IPS-NIHi7 (cell line): ENCODE measurements around the gene SFMBT2.

ENCODE experiments used
- DNase-seq: peaks from one replicate; pipeline ENCODE4 v3.0.0; 2012; ENCODE audit warnings: mixed read lengths; ENCODE audit errors: extremely low spot score

The SFMBT2 gene

DNA sequence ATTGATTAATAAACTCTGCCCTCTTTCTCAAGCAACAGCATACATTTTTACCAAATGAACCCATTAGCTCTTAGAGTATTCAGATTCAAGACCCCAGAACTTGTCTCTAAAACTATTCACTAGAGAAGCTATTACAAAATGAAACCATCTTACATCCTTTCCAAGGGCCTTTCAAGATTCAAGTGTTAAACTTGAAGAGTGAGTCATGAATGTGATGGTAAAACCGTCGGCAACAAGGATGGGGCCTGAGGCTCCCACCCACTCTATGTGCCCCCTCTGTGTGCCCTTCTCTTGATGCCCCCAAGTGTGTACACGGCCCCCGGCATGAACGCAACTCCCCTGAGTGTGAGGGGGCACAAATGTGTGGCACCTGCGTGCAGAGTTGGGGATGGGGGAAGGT is 46.4 kb downstream of the SFMBT2 start:
- no peak for DNase-seq

DNA sequence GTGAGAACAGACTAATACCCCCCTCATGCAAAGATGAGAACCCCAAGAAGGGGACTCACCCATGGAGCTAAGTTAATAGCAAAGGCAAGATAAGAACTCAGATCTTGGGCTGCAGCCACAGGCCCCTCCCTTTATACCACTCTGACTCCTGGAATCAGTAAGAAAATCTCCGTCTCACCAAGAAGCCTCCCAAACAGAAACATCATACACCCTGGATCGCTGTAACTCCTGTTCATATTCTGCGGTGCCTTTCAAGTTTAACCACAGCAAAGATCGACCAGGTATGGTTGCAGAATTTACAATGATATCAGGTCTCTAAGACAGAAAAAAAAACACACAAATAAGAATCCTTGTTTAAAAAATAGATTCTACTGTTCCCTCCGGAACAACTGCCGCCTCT is 47.1 kb downstream of the SFMBT2 start:
- no peak for DNase-seq

DNA sequence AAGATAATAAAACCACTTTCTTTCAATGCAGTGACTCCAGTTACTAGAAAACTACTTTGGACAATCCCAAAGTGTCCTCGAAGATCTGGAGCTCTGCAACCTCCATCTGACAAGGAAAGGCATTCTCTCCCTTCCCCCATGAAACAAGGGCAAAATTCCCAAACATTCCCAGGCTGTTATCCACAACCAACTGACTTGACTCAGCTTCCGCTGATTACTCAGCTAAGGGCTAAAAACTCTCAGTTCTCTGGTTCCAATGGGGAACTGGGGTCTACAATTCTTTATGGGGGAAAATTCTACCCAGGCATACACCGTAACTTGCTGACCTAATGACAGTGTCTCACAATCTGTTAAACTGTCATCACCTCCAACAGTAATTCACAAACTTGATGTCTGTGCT is 48.4 kb downstream of the SFMBT2 start:
- DNase-seq, result no peak

DNA sequence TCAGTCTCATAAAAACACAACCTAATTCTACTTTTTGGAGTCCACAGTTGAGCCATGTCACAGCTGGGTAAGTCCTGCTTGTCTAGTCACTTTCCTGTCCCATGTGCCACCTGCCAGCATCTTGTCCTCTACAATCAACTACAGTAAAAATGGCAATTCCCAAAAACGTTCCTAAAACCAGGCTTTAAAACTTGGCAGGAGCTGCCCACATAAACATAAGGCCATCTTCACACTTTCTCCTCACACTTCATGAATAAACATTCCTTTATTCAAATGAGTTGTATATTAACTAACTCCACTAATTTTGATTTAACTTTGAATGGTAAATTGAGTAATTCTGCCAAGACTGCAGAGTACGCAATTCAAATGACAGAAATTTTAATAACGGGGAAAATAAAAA is 49.5 kb downstream of the SFMBT2 start:
- DNase-seq, result no peak

DNA sequence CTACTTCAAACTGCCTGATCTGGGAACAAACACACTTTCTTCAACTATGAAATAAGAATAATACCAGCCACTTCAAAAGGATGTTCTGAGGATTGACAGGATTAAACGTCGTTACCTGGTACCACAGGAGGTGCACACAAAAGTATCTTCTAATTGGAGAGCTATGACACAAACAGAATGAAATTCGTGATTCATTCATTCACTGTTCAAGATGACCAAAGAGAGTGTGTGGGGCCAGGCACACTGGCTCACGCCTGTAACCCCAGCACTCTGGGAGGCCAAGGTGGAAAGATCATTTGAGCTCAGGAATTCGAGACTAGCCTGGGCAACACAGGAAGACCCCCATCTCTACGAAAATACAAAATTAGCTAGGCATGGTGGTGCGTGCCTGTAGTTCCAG is 50.9 kb downstream of the SFMBT2 start:
- no peak for DNase-seq

DNA sequence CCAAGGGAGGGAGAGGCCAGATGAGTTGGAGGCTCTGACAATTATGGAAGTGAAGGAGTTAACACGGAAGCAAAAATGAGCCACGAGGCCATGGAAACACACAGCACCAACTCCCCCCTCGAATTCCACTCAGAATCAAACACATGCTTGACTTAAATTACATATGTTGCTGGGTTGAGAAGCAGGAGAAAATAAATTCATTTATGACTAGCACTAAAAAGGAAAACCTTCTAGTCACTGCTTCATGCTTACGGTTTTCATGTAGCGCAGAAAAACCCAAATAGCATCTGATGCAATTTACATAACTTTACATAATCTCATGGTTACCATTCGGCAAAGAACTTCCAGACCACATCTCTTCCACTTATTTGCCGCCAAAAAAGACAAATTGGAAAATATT is 51.5 kb downstream of the SFMBT2 start:
- DNase-seq, result no peak

DNA sequence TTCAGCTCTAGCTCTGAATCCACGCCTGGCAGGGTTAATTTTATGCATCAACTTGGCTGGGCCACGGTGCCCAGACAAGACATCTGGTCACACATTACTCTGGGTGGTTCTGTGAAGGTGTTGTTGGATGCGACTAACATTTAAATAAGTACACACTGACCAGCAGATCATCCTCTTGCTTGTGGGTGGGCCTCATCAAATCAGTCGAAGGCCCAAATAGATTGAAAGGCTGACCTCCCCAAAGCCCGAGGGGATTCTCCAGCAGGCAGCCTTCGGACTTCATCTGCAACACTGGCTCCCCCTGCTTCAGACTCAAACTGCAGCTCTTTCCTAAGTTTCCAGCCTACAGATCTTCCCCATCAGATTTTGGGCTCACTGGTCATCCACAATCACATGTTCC is 53.6 kb downstream of the SFMBT2 start:
- DNase-seq, result no peak

DNA sequence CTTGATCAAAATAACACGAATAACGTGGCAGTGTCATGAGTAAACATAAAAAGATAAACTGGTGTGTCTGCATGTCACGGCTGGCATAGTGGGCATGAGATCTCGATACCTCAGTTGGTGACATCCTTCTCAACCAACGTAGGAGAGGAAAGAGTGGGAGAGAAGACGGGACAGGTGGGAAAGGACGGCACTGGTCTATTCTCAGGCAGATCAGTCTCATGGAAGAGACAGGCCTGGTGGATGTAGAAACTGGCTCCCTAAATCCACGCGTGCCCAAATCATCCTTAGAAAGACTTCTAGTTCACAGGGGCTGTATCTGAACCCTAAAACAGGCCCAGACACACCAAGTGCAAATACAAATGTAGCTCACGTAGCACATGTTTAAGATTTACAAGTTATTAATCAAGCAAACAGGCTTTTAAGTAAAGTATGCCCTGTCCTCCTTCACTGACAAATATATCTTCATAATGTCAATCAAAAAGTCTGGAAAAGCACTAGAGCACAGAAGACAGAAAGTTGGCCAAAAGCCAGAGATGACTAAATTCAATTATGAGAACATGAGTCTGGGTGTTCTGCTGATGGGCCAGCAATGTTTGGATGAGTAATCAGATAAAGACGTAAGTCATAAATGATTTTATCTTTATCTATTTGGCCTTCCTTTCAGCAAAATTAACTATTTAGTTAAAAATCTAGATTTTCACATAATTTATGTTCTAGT is 56.3 kb downstream of the SFMBT2 start:
- DNase-seq, result no peak

DNA sequence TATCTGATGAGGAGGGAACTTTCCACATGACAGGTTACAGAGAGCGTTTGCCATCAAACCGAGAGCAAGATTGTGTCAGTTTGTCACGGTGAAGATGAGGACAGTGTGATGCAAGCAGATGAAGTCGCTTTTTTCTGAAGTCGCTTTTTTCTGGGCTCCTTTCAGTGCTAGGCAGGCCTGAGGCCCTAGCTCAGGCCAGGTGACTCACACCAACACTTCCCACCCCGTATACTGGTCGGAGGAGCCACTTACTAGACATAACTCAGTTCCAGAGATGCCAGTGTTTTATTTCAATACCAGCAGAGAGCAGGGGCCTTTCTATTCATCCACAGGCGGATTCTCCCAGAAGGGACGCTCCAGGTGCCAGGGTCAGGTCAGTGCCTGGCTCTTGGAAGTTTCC is 58.9 kb downstream of the SFMBT2 start:
- DNase-seq, result no peak

DNA sequence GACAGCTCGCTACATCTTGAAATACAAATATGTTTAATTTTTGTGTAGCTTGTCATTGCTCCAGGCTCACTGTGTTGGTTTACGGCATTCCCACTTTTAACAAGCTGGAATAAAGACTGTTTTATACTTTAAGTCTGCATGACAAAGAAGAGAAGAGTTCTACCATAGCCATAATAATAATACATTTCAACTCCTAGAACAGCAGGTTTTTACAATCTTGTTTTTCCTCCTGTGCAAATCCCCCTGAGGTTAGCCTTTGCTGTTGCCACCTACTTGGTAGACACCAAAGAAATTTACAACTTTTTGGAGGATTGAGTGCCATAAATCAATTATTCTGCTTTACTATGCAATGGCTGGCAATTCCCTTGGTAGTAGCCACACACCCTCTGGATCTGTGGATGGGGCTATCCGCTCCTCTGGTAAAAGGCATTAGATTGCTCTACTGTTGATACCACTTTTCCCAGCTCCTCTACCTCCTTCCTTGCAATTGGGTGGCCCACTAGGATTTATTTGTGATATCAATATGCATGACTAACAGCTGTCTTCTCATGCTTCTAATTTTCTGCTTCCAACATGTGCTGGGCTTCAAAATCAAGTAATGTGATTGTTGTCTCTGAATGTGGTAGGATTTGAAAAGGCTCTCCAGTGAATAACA is 60.2 kb downstream of the SFMBT2 start:
- DNase-seq, result no peak

DNA sequence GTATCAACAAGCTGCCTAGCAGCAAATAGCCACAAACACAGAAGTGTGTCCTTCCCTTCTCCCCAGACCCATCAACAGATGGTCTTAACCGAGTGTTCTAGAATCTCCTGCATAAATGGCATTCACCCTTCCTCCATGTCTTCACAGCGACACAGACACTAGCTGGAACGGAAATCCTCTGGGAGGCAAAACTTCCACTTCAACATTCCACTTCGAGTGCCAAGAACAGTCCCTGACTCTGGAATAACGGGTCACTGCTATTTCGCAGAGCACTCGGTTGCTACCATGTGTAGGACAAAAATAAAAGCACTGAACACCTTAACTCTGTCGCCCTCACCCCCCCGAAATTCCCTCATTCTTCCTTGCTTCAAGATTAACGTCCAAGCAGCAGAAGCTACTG is 65.1 kb downstream of the SFMBT2 start:
- no peak for DNase-seq

DNA sequence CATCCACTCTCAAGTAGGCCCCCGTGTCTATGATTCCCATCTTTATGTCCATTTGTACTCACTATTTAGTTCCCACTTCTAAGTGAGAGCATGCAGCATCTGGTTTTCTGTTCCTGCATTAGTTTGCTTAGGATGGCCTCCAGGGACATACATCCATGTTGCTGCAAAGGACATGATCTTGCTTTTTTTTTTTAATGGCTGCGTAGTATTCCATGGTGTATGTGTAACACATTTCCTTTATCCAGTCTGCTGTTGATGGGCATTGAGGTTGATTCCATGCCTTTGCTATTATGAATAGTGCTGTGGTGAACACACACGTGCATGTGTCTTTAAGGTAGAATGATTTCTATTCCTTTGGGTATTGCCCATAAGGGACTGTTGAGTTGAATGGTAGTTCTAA is 67.8 kb downstream of the SFMBT2 start:
- no peak for DNase-seq

DNA sequence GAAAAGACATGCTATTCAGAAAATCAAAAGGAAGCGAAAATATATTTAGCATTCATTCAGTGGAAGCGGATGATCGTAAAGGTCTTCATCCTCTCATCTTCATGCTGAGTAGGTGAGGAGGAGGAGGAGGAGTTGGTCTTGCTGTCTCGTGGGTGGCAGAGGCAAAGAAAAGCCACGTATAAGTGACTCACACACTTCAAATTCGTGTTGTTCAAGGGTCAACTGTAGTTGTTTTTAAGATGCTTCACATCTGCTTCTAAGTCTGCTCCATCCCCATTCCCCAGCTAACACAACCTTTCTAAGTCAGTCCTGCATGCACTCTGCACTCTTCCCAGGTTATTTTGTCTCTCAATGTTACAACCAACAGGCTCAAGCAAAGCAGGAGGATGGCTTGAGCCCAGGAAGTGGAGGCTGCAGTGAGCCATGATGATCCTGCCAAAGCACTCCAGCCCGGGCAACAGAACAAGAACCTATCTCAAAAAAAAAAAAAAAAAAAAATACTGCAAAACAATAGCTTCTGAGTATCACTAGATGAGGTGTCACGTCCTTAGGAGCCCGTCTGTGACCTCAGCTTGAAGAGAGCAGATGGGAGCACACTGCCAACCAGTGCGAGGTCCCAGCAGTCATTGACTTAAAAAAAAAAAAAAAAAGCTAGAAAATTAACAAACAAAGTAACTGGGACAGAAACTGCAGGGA is 70.5 kb downstream of the SFMBT2 start:
- no peak for DNase-seq

DNA sequence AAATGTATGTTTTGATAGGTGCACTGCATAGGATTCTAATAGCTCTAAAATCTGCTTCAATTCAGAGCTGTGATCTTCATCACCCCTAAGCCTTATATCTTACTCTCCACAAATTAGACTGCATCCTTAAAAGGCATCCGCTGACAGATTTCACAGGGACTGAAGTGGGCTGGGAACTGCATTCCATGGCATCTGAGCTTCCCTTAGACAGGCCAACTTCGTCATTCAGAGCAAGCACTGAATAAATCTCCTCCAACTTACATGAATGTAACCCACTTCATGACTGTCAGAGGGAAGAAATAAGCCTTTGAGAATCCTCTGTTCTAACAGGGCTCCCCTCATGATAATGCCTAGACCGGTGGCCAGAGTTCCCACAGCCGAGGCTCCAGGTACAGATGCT is 71.3 kb downstream of the SFMBT2 start:
- DNase-seq, result no peak

DNA sequence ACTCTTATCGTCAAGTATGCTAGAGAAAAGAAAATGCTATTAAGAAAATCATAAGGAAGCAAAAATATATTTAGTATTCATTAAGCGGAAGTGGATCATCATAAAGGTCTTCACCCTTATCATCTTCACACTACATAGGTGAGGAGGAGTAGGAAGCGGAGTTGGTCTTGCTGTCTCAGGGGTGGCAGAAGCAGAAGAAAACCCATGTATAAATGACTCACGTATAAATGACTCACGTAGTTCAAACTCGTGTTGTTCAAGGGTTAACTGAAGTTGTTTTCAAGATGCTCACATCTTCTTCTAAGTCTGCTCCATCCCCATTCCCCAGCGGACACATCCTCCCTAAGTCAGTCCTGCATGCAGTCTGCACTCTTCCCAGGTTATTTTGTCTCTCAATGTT is 72.4 kb downstream of the SFMBT2 start:
- DNase-seq, result no peak

DNA sequence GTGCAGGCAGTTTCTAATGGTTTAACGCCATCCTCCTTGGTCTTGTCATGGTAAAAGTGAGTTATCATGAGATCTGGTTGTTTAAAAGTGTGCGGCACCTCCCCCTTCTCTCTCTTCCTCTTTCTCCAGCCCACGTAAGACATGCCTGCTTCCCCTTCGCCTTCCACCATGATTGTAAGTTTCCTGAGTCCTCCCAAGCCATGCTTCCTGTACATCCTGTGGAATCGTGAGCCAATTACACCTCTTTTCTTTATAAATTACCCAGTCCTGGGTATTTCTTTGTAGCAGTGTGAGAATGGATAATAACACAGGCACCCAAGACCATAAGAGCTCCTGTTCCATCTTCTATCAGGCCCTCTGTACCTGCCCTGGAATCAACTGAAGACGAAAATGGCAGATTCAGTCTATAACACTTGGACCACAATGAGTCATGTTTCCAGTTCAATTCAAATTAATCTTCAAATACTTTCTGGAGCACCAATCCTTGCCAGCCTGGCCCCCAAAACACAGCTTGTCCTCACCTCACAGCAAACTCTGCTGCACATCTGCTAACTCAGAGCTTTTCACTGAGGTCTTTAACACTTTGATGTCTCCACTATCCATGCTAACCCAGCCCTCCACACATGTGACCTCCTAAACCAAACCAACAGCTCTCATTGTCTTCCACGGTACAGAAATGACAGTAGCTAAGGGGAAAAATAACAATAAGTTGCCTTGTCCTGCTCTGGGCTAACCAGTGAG is 73.2 kb downstream of the SFMBT2 start:
- no peak for DNase-seq

DNA sequence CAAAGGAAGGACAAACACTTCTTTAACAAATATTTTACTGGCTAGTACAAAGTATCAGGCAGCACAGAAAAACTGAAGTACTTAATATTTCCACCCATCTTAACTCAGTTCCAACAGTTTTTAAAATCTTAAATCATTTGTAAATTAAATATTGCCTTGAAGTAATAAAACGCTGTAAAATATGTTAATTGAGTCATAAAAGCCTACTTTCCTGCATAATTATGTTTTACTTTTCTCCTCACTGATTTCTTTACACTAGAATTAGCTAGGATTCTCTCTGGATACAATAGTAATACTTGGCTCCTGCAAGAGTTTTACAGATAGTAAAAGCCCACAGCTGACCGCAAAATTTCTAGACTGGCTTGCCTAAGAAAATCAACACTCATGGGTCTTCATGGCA is 74.9 kb downstream of the SFMBT2 start:
- DNase-seq, result no peak

DNA sequence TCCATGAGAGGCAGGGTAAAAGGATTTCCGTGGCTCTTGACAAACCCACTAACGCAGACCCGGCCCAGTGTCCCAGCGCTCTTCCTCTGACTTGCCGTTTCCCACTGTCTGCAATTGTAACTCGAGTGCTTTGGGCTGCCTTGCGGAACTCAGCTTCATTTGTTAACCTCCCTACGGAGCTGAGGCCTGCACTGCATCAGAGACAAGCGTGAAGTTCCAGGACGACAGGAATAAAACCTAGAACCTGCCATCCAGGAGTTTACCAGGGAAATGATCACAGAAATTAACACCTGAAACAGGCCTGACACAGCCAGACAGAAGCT is 76.2 kb downstream of the SFMBT2 start:
- peak; percentile 35 for DNase-seq

DNA sequence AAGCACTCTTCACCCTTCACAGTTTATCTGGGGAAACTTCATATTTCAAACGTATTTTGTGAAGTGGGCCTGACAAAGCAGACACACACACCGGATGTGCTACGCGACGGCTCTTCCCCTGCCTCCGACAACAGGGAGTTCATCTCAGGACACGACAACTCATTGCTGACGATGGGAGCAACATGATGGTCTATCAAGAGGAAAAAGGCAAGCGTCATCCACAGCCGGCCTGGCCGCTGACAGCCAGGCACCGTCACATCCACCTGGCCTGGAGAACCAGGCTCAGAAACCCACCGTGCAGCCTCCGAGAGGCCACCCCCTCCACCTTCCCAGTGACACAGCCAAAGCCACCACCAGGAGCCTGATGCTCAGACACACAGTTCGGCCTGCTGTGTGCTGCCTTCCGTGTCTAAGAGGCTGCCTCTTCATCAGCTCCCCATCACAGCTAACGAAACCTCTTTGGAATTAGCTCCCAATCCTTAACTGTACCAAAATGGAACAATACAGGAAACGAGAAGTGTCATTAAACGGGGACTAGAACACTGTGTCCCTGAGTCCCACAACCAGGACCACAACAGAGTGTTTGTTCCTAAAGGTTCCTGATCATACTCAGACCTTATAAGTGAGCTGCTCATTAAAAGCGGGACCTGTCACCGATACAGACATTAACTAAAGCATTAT is 76.7 kb downstream of the SFMBT2 start:
- no peak for DNase-seq

DNA sequence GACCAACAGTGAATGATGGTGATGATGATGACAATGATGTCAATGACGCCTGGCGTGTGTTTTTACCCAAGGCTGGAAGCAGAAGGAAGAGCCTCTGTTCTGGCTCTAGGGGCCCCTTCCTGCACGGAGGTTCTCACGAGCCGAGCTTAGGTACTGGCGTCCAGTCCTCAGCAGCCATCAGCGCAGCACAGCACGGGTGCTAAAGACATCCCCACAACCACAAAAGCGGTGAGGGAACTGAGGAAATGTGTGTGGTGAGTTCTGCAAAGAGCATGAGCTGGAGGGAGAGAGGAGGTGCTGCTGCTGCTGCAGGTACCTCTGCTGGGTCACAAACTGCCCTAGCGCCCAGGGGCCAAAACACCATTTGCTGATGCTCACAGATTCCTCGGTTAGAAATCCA is 81.6 kb downstream of the SFMBT2 start:
- DNase-seq, result no peak

DNA sequence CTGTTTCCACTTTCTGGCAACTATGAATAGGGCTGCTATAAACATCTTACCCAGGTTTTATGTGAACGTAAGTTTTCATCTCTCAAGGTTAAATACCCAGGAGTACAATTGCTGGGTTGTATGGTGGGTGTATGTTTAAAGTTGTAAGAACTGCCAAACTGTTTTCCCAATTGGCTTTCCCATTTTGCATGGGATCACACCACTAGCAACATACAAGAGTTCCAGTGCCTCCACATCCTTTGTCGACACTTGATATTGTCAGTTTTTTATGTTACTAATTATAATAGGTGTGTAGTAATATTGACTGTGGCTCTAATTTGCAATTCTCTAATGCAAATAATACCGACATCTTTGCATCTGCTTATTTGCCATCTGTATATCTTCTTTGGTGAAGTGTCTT is 82.9 kb downstream of the SFMBT2 start:
- no peak for DNase-seq

DNA sequence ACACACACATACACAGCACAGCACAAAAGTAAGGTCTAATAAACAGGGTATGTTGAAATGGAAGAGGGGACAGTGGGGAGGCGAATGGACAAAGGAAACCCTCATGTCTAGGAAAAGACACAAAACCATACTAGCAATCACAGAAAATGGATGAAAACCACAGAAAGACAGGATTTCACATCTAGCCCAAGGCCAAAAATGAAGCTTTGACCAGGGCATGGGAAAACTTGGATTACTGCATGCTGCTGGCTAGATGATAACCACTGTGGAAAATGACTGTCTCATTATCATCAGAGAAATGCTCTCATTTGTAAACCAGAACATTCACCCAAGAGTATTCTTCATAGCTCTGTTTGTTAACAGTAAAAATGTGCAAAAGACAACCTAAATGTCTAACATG is 88.2 kb downstream of the SFMBT2 start:
- DNase-seq, result no peak
